GM18951 (cell line): Measurements from ENCODE around the gene TRIOBP.
A peak's percentile ranks its signal among the peaks of the same experiment; 100 is the strongest.

Experiments
- POLR2A ChIP-seq: IDR thresholded peaks from 4 replicates; pipeline ENCODE4 v1.6.1; 2011; ENCODE audit warnings: mild to moderate bottlenecking; ENCODE audit not compliant: insufficient read length, insufficient read depth; ENCODE audit errors: extremely low read depth
- in situ Hi-C: fragments of 300-500 bp; cut with MboI; formaldehyde crosslinking; loops from one replicate; pipeline ENCODE4 v1.12.0; 2022; ENCODE audit warnings: low sequenced_read_pairs, mixed read lengths, inconsistent platforms; ENCODE audit not compliant: unreplicated experiment

TRIOBP gene

DNA sequence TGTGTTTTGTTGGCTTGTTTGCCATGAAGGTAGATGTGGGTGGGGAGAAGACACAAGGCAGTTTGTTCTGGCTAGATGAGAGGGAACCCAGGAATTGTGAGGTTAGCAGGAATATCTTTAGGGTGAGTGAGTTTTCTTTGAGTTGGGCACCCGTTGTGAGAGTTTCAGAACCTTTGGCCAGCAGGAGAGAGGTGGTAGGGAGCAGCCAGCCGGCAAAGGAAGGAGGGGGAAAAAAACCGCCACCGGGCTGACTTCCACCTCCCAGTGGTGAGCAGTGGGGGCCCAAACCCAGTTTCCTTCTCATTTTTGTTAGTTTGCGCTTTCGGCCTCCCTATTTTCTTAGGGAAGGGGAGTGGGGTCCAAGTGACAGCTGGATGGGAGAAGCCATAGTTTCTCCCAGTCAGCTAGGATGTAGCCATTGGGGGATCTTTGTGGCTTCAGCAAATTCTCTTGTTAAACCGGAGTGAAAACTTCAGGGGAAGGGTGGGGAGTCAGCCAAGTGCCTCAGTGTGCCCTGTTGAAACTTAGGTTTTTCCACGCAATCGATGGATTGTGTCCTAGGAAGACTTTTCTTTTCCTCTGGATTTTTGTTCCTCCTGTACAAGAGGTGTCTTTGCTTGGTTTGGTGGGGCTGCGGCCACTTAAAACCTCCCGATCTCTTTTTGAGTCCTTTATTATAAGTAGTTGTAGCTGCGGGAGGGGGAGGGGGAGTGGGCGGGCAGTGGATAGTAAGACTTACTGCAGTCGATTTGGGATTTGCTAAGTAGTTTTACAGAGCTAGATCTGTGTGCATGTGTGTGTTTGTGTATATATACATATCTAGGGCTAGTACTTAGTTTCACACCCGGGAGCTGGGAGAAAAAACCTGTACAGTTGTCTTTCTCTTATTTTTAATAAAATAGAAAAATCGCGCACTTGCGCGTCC is 109.8 kb downstream of the TRIOBP start:
- in situ Hi-C loops: no loop called here
- no peak for TF ChIP-seq POLR2A

GRCh38 chr22:37807410-37808293 is 110.8 kb downstream of the TRIOBP start, which contains the start of gene GCAT:
Gene GCAT (plus strand): TSS chr22:37807934. CDS start chr22:37807968, 34 bp downstream.
- in situ Hi-C loops: no loop called here
- peak; percentile 70 for TF ChIP-seq POLR2A

GRCh38 chr22:37808294-37808657 is 111.4 kb downstream of the TRIOBP start:
- in situ Hi-C loops: no loop called here

GRCh38 chr22:37809672-37810333 is 113.0 kb downstream of the TRIOBP start:
- TF ChIP-seq POLR2A: no peak
- in situ Hi-C loops: loop anchor here (10.0 kb wide), 2 partner anchors 65 to 155 kb away; no protein-coding TSS in a partner anchor

More at GRCh38 chr22:37808294-37808657, 111.4 kb downstream of the TRIOBP start:
- TF ChIP-seq POLR2A: no peak

DNA sequence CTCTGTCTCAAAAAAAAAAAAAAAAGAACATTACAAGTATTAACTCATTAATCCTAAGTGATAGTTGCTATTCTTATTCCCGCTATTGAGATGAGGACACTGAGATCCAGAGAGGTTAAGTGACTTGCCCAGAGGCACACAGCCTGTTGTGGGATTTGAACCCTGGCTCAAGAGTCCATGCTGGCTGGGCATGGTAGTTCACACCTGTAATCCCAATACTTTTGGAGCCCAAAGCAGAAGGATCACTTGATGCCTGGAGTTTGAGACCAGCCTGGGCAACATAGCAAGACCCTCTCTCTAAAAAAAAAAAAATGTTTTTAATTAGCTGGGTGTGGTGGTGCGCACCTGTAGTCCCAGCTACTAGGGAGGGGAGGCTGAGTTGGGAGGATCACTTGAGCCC is 115.0 kb downstream of the TRIOBP start:
- TF ChIP-seq POLR2A: no peak
- in situ Hi-C loops: loop anchor here (10.0 kb wide), 2 partner anchors 63 to 153 kb away; no protein-coding TSS in a partner anchor

GRCh38 chr22:37812869-37813678 is 116.2 kb downstream of the TRIOBP start:
- no peak for TF ChIP-seq POLR2A
- in situ Hi-C loops: loop anchor here (10.0 kb wide), 2 partner anchors 62 to 152 kb away; no protein-coding TSS in a partner anchor

DNA sequence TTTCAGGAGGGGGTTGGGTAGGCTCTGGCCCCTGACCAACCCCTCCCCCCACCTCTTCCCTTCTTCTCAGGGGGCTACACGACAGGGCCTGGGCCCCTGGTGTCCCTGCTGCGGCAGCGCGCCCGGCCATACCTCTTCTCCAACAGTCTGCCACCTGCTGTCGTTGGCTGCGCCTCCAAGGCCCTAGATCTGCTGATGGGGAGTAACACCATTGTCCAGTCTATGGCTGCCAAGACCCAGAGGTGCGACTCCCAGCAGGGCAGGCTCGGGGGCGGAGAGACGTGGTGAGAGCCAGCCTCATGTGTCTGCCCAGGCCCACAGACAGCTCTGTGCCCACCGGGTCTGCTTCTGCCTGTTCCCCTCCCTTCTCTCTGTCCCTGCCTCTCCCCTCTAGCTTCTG is 118.7 kb downstream of the TRIOBP start:
- in situ Hi-C loops: loop anchor here (10.0 kb wide), 2 partner anchors 59 to 149 kb away; no protein-coding TSS in a partner anchor
- no peak for TF ChIP-seq POLR2A

DNA sequence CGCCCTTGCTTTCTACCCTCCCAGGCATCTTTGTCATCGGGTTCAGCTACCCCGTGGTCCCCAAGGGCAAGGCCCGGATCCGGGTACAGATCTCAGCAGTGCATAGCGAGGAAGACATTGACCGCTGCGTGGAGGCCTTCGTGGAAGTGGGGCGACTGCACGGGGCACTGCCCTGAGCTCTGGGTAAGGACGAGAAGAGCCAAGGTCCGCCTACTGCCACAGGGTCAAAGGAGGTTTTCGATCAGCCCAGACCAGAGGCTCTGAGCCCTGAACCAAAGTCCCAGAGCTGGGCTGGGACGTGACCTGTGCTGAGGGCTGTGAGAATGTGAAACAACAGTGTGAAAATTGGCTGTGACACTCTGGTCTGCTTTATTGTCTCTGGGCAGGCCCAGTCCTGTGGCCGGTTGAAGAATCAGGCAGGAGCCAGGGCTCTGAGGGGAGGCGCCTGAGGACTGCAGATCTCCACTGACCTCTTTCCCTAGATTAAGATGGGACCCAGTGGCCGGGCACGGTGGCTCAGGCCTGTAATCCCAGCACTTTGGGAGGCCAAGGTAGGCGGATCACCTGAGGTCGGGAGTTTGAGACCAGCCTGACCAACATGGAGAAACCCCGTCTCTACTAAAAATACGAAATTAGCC is 119.8 kb downstream of the TRIOBP start:
- in situ Hi-C loops: loop anchor here (10.0 kb wide), 2 partner anchors 58 to 148 kb away; no protein-coding TSS in a partner anchor
- no peak for TF ChIP-seq POLR2A

DNA sequence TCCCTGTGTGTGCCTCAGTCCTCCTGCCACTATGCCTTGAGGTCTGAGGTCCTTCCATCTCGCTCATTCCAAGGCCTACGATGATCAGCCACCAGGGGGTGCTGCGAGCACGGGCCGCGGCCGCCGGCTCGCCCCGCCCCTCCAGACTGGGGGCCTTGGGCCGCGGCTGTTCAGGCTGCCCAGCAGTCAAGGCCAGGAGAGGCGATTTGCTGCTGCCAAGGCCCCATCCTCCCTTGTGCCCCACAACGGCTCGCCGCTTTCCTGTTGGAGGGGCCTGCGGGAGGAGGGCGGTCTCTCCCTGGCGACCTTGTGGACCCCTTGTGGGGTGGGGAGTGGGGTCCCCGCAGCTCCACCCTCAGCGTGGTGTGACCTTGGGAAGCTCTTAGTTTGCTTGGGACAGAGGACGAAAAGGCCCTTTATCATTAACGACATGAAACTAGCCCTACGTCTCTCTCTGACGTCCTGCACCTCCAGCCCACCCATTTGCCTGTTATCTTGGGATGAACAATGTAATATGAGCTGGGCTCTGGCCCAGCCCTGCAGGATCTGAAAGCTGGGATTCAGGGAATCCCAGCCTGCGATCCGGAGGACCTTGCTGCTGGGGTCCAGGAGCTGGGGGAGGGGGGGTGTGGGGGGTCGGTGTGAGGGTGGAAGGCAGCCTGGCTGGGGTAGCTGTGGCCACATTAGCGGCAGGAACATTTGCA is 121.0 kb downstream of the TRIOBP start:
- no peak for TF ChIP-seq POLR2A
- in situ Hi-C loops: loop anchor here (10.0 kb wide), 2 partner anchors 57 to 147 kb away; no protein-coding TSS in a partner anchor

DNA sequence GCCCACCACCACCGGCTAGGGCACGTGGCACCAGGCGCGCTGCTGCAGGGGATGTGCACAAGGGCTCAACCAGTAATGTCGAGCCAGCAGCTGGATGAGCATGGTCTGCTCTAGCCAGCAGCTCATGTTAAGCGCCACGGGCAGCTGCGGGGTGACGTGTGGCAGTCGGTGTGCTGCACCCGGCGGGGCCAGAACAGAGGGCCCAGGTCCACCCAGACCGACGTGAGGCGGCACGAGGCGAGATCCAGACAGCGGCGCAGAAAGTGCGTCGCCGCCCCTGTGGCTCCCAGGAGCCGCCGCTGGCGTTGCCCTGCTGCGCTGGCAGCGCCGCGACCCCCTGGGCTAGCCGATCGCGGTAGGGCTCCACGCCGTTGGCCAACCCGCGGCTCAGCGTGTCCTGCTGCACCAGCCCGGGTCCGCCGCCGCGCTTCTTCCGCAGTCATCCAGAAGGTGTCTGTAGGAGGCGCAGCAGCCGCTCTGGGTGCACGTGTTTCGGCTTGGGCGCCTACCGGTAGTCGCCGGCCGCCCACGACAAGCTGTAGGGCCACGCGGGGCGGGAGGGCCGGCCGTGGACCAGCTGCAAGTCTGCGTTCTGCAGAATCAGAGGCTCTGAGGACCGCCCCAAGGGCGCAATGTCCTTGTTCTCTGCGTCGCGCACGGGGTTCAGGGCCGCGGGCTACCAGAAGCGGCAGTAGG is 121.7 kb downstream of the TRIOBP start:
- no peak for TF ChIP-seq POLR2A
- in situ Hi-C loops: loop anchor here (10.0 kb wide), 2 partner anchors 56 to 146 kb away; no protein-coding TSS in a partner anchor
